Measurements from ENCODE around the gene FEV.

GRCh38 chr2:219018726-219019125, 33.7 kb upstream of the FEV start:
- TF ChIP-seq POLR2AphosphoS5 (IDR thresholded peaks at IDR 0.05) (no peak), POLR2A (IDR thresholded peaks at IDR 0.05) (no peak), CTCF (IDR thresholded peaks at IDR 0.05) (no peak), EP300 (IDR thresholded peaks at IDR 0.05) (no peak)
